HG02571 (cell line): Measurements from ENCODE around the gene GADD45G.

ENCODE experiments used
- ATAC-seq: cut with Tn5 transposase; IDR thresholded peaks from one replicate; pipeline ENCODE4 v1.9.1; 2021; ENCODE audit warnings: mild to moderate bottlenecking, moderate library complexity; ENCODE audit not compliant: unreplicated experiment

Gene GADD45G

DNA sequence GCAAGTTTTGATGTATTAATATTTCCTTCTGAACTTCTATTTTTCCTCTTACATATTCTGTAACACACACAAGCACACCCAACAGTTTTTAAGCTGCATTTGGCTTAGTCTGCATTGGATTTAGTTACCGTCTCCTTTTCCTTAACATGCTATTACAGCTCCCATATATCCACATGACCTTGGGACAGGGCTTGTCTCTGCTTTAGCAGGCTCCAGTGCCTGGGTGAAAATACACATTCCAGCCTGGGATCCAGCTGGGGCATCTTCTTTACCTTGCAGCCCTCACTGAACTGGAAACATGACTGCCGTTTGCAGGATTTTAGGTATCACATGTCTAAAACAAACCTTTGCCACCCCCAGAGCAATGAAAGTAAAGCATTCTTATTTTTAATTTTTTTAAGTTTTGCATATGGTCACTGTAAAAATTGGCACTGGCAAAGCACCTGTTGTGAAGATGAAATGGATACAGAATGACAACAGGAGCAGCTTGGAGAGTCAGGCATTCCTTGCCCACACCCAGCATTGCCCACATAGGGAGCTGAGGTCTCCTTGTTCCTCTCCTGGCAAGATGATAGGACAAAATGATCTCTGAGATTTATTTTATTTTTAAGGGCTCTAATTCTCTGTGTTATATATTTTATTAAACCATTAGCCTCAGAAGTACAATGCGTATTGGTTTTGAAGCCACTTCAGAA is 4.0 kb downstream of the GADD45G start:
- ATAC-seq = no peak

DNA sequence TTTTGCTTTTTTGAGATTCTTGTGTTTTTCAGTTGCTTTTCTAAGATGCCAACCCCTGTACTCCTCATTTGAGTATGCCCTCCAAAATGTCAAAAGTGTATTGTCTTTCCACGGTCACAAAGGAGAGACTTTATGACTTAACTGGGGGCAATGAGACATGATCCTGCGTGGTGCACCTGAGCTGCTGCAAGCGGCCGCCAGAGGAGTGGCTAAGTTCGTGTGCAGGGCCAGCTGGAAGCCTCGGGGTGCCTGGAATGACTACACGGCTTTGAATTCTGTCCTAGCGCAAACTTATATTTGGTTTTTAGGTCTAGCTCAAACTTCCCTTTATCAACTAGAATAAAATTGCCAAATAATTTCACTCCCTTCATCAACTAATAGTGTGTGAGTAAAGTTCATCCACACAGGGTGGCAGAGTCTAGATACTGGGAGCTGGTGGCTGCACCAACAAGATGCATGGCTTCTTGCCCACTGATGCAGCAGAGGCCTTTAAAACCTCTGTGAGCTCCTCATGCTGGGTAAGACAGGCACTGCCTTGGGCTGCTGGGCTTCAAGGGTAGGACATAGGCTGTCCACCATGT is 4.7 kb downstream of the GADD45G start:
- ATAC-seq = no peak

GRCh38 chr9:89610391-89610925 is 5.6 kb downstream of the GADD45G start:
- ATAC-seq = no peak

GRCh38 chr9:89611425-89611824 is 6.6 kb downstream of the GADD45G start:
- no peak for ATAC-seq

GRCh38 chr9:89612566-89613278 is 7.9 kb downstream of the GADD45G start:
- no peak for ATAC-seq

- no peak for ATAC-seq
These were observed 9.4 kb downstream of the GADD45G start for GRCh38 chr9:89613912-89614892.

GRCh38 chr9:89615661-89616060 is 10.8 kb downstream of the GADD45G start:
- no peak for ATAC-seq

DNA sequence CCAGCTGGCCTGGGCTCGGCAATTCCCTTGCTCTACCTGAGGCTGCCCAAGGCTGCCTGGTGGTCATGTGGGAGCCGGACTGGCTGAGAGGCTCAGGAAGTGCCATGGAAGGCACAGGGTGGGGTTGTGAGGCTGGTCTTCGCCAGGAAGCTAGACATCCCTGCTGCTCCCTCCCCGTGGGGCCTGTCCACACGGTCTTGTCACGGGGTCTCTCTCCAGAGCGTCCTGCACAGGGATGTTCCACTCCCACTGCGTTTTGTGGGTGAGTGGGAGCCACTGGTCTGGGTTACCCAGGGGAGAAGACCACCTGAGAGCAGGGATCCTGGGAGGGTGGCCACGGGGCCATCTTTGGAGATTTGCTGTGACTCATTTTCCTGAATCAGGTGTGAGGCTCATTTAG is 11.6 kb downstream of the GADD45G start:
- ATAC-seq = no peak

DNA sequence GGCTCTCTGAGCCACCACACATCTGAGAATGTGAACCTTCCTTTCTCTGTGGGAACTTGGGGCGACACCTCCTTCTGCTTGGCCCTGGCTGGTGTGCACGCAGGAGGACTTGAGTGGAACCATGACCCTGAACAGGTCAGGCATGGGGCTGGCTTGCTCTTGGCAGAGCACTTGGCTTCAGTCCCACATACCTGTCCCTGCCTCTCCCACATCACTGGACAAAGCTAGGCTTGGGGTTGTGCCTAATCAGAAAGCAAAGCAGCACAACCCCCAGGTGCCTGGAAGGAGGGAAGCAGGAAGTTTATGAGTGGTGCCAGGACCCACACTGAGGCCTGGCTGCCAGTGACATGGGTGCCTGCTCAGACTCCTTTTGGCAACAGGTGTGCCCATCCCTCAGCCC is 13.2 kb downstream of the GADD45G start:
- no peak for ATAC-seq

DNA sequence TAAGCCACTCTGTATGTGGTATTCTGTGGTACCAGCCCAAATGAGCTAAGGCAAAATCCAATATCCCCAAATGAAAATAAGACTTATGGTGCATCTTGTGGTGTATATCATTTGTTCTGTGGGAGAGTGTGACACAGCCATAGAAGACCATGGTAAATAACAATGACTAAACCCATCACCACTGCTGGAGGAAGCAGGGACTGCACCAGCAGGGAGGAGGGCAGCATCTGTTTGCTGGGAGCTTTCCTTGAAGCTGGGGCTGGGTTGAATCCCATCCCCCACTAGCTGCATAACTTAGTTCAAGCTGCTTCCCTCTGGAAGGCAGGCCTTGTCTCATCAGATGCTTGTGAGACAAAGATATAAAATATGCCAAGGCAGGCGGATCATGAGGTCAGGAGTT is 14.2 kb downstream of the GADD45G start:
- no peak for ATAC-seq

DNA sequence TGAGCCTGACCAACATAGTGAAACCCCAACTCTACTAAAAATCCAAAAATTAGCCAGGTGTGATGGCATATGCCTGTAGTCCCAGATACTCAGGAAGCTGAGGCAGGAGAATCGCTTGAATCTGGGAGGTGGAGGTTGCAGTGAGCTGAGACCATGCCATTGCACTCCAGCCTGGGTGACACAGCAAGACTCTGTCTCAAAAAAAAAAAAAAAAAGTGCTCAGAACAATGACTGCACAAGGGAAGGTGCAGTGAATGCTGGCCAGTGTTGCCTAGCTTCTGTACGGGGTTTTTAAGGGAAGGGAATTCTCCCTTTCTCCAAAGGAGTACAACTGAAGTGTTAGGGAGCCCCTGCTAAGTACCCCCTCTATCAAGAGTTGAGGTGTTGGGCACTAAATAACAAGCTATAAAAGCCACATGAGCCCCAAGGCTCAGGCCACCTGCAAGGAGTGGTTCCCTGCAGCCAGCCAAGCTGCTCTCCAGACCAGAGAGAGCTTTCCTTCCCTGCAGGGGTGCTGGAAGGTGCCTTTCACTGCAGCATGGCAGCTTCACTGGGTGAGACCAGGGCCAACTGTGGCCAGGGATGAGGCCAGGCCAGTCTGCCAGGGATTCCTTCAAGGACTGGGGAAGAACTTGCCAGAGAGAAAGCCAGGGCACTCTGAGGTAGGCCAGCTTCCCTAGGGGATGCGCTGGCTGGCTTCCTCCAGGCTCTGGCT is 14.8 kb downstream of the GADD45G start:
- no peak for ATAC-seq

GRCh38 chr9:89621031-89621430 is 16.2 kb downstream of the GADD45G start:
- no peak for ATAC-seq

GRCh38 chr9:89621676-89622075 is 16.9 kb downstream of the GADD45G start:
- no peak for ATAC-seq

DNA sequence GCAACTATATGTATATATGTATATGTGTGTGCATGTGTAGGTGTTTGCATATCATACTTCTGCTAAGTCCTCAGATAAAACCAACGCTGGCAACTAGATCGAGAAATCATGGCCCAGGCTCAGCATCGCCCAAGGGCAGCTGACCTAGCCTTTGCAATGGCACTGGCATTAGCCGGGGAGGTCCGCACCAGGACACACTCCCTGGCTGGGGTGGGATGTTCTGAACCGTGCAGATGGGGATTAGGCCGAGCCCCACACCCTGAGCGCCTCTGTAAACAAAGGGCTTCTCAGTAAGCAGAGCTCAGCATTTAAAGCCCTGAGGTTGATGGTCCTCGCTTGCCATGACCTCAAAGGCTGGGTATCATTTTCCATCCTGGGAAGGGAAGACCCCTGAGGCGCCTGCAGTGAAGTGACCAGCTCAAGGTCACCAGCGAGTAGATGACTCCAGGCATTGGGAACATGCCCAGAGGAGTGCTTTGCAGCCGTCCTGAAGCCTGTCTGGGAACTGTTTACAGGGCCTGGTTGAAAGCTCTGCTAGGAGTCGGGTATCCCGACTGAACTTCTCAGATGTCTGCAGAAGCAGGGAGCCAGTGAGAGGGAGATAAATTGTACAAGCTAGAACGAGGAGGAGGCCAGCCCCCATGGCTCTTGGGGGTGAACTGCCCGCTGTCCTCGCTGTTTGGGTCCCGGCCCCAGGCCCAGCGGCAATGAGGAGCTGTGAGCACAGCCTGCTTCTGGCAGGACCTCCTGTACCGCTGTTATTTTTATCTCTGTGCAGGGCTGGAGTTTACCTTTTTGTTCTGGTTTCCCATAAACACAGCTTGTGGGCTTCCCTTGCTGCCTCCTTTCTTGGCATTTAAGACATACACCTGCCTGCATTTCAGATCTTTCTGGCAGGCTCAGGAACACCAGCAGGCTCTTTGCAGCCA is 18.4 kb downstream of the GADD45G start:
- ATAC-seq = no peak

DNA sequence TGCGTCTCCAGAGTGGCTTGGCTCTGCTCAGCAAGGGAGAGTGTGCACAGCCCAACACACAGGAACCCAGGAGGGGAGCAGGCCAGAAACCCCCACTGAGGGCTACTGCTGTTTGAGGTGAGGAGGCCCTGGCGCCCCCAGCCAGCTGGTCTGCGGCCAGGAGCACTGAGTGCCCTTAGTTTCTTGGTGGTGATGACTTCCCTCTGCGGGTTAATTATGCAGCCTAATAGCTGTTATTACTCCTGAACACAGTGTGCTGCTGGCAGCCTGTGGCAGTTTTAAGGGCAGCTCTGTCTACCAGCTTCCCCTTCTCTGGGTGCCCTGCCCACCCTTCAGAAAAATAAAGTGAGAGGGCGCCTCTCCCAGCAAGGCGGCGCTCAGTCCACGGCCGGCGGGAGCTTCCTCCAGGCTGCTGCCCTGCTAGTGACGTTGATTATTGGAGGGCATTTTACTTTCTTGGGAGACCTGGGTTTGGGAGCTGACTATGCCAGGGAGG is 19.2 kb downstream of the GADD45G start:
- no peak for ATAC-seq

GRCh38 chr9:89625721-89626687 is 21.2 kb downstream of the GADD45G start:
- ATAC-seq = no peak

- no peak for ATAC-seq
These were observed 22.0 kb downstream of the GADD45G start for GRCh38 chr9:89626741-89627265.

DNA sequence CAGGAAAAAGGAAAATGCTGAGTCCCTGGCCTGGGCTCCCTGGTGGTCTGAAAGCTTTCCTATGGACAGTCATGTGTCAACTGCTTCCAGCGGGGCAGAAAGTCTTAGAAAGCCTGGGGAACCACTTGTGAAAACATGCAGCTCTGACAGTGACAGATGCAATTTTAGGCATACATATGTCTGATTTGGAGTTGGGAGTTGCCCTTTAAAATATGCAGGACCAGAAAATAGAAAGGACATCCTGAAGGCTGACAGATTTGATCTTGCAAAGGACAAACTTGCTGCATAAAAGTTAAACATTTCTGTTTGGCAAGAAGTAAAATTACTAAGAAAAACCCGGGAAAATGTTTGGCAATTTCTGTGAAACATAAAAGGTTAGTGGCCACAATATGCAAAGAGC is 23.8 kb downstream of the GADD45G start:
- ATAC-seq = no peak
